HG03520 (cell line): ENCODE results near the gene SLC35E1.

ENCODE experiments used
- ATAC-seq: cut with Tn5 transposase; IDR thresholded peaks from one replicate; pipeline ENCODE4 v1.9.1; 2021; ENCODE audit warnings: mild to moderate bottlenecking, moderate library complexity; ENCODE audit not compliant: unreplicated experiment

The SLC35E1 gene

DNA sequence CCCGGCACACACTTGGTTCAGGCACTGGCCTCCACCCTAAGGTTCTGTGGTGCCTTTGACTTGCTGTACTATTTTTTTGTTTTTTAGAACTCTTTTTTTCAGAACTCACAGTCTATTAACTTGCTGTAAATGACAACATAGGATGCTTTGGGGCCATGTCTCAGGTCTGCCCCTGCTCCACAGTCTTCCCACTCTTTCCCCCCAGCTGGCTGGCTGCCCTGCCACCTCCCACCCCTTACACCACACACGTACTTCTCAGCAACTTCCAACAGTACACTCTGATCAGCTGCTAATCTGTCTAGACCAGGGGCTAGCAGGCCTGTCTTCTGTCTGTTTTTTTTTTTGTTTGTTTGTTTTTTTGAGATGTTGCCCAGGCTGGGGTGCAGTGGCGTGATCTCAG is 67.9 kb downstream of the SLC35E1 start:
- no peak for ATAC-seq
